ENCODE measurements around the gene SLC27A6.
"Not testable (repeated sequence)": the region's sequence is repeated elsewhere in the genome, so short reads cannot be mapped to it uniquely, and the experiment has no call there.

The SLC27A6 gene

GRCh38 chr5:128965011-128965637 lies at the start of gene SLC27A6:
Gene SLC27A6, plus strand, starts transcription at chr5:128965488. Its CDS starts 650 bp downstream, at chr5:128966138.
- DNase-seq: no peak

- DNase-seq: no peak
Observed at GRCh38 chr5:128919542-128919941, 45.7 kb upstream of the SLC27A6 start.

GRCh38 chr5:128920345-128921215 lies 44.7 kb upstream of the SLC27A6 start:
- no peak for DNase-seq

GRCh38 chr5:128924299-128924698 lies 41.0 kb upstream of the SLC27A6 start:
- no peak for DNase-seq

- no peak for DNase-seq
Observed at GRCh38 chr5:128925973-128926372, 39.3 kb upstream of the SLC27A6 start.

- DNase-seq: no peak
Observed at GRCh38 chr5:128927644-128928043, 37.6 kb upstream of the SLC27A6 start.

GRCh38 chr5:128932232-128932631 lies 33.1 kb upstream of the SLC27A6 start:
- not testable (repeated sequence) for DNase-seq

- DNase-seq: not testable (repeated sequence)
Observed at GRCh38 chr5:128943100-128943499, 22.2 kb upstream of the SLC27A6 start.

- no peak for DNase-seq
Observed at GRCh38 chr5:128949847-128950546, 15.3 kb upstream of the SLC27A6 start.

GRCh38 chr5:128951301-128951700 lies 14.0 kb upstream of the SLC27A6 start:
- DNase-seq: not testable (repeated sequence)

GRCh38 chr5:128956164-128956563 lies 9.1 kb upstream of the SLC27A6 start:
- DNase-seq: no peak

- DNase-seq: no peak
Observed at GRCh38 chr5:128962211-128962610, 3.1 kb upstream of the SLC27A6 start.

GRCh38 chr5:128965638-128966302 lies 482 bp downstream of the SLC27A6 start:
- no peak for DNase-seq

- DNase-seq: no peak
Observed at GRCh38 chr5:128966375-128966774, 1.1 kb downstream of the SLC27A6 start.

GRCh38 chr5:128966846-128967245 lies 1.6 kb downstream of the SLC27A6 start:
- no peak for DNase-seq

- DNase-seq: no peak
Observed at GRCh38 chr5:128973244-128973643, 8.0 kb downstream of the SLC27A6 start.

- no peak for DNase-seq
Observed at GRCh38 chr5:128974567-128974966, 9.3 kb downstream of the SLC27A6 start.

- no peak for DNase-seq
Observed at GRCh38 chr5:128979761-128980160, 14.5 kb downstream of the SLC27A6 start.

- DNase-seq: no peak
Observed at GRCh38 chr5:128980917-128981316, 15.6 kb downstream of the SLC27A6 start.

GRCh38 chr5:128984480-128984879 lies 19.2 kb downstream of the SLC27A6 start:
- DNase-seq: no peak

- no peak for DNase-seq
Observed at GRCh38 chr5:128988476-128988875, 23.2 kb downstream of the SLC27A6 start.

GRCh38 chr5:129001841-129002526 lies 36.7 kb downstream of the SLC27A6 start:
- DNase-seq: no peak

- no peak for DNase-seq
Observed at GRCh38 chr5:129002527-129002842, 37.2 kb downstream of the SLC27A6 start.
